Activated CD4-positive, alpha-beta T cell treated with anti-CD3 and anti-CD28 coated beads, Interleukin-10, Interleukin-2, amounts not matched to agents 100 ng/mL and 50 ng/mL, durations not matched to agents 16 hours and 8 hours (primary cell): ENCODE results near the gene CCDC7.
"Not testable (repeated sequence)": the region's sequence is repeated elsewhere in the genome, so short reads cannot be mapped to it uniquely, and the experiment has no call there.

Experiments
- DNase-seq: peaks from one replicate; pipeline ENCODE4 v3.0.0-alpha.2; 2020

CCDC7 gene

DNA sequence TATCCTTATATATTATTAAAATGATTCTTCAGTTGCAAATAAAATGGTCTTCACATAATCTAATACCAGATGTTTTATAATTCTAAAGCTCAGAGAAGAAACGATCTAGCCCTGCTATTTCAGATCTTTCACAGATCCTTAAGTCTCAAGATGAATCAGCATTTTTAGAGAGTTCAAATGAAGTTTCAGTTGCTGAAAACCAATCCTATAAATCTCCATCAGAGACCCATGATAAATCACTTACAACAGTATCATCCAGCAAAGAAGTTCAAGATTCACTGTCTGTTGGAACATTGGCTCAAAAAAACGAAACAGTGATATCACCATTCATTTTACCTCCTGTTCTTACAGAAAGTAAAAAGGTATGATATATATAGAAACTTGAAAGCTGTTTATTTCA lies 137.0 kb downstream of the CCDC7 start:
- no peak for DNase-seq

DNA sequence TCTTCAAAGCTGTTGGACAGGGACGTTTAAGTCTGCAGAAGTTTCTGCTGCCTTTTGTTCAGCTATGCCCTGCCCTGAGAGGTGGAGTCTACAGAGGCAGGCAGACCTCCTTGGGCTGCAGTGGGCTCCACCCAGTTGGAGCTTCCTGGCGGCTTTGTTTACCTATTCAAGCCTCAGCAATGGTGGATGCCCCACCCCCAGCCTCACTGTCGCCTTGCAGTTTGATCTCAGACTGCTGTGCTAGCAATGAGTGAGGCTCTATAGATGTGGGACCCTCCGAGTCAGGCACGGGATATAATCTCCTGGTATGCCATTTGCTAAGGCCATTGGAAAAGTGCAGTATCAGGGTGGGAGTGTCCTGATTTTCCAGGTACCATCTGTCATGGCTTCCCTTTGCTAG lies 152.1 kb downstream of the CCDC7 start:
- DNase-seq = not testable (repeated sequence)

GRCh38 chr10:32600317-32600716 lies 154.4 kb downstream of the CCDC7 start:
- no peak for DNase-seq

- DNase-seq = not testable (repeated sequence)
Observed at GRCh38 chr10:32601562-32601961, 155.6 kb downstream of the CCDC7 start.

- no peak for DNase-seq
Observed at GRCh38 chr10:32605787-32606186, 159.8 kb downstream of the CCDC7 start.

DNA sequence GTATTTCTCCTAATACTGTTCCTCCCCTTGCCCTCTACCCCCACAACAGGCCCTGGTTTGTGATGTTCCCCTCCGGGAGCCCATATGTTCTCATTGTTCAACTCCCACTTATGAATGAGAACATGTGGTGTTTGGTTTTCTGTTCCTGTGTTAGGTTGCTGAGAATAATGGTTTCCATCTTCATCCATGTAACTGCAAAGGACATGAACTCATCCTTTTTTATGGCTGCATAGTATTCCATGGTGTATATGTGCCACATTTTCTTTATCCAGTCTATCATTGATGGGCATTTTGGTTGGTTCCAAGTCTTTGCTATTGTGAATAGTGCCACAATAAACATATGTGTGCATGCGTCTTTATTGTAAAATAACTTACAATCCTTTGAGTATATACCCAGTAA lies 164.6 kb downstream of the CCDC7 start:
- not testable (repeated sequence) for DNase-seq

DNA sequence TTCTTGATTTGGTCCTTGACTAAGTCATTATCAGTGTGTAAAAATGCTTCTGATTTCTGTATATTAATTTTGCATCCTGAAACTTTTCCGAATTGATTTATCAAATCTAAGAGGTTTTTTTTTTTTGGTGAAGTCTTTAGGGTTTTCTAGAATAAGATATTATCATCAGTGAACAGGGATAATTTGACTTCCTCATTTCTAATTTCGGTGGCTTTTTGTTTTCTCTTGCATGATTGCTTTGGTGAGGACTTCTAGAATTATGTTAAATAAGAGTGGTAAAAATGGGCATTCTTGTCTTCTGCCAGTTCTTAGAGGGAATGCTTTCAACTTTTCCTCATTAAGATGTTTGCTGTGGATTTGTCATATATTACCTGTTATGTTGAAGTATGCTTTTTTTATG lies 170.5 kb downstream of the CCDC7 start:
- DNase-seq = no peak

DNA sequence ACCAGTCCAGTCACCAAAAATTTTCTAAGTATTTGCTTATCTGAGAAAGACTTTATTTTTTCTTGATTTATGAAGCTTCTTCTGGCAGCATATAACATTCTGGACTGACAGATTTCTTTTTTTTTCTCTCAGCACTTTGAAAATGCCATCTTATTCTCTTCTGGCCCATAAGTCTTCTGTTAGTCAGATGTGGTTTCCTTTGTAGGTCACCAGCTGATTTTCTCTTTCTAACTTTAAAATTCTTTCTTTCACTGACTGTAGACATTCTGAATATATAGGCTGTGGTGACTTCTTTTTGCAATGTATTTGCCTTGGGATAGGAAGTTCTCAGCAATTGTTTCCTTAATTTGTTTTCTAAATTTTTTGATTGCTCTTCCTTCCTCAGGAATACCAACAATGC lies 172.5 kb downstream of the CCDC7 start:
- DNase-seq = no peak

- DNase-seq = no peak
Observed at GRCh38 chr10:32621969-32622368, 176.0 kb downstream of the CCDC7 start.

- no peak for DNase-seq
Observed at GRCh38 chr10:32622409-32622808, 176.5 kb downstream of the CCDC7 start.

GRCh38 chr10:32627183-32627582 lies 181.2 kb downstream of the CCDC7 start:
- DNase-seq = no peak

DNA sequence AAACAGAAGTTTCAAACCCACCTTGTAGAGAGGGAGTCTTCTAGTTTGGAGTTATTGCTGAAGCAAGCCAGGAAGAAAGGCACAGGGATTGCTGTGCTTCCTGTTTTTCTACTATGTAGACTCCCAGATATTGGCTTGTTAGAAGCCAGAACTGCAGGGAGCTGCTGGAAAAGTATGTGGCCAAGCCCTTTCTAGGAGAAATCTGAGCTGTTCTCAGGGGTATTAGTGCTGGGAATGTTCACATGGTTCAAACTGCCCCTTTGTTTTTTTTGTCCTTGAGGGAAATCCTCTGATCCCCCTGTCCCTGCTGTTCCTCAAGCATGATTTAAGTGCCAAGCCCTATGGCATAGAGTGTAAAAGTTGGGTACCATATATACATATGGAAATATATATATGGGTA lies 184.0 kb downstream of the CCDC7 start:
- no peak for DNase-seq

- no peak for DNase-seq
Observed at GRCh38 chr10:32646535-32646934, 200.6 kb downstream of the CCDC7 start.

DNA sequence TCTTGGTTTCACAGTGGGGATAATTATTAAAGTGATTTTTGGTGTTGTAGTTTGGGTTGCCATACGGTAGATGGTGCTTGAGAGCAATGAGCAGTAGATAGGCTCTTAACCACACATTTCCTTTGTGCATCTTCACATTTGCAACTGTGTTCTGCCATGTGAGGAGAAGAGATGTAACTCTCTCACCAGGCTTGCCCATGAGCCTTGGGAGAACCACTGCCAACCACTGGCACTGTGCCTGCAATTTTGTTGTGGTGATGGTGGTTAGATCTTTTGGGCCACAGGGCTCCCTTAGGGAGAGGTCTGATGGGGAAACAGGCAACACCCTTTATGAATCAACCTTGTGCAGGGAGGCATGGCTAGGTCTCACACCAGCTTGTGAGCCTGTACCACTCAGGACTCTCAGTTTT lies 204.3 kb downstream of the CCDC7 start:
- DNase-seq = peak; percentile 1

DNA sequence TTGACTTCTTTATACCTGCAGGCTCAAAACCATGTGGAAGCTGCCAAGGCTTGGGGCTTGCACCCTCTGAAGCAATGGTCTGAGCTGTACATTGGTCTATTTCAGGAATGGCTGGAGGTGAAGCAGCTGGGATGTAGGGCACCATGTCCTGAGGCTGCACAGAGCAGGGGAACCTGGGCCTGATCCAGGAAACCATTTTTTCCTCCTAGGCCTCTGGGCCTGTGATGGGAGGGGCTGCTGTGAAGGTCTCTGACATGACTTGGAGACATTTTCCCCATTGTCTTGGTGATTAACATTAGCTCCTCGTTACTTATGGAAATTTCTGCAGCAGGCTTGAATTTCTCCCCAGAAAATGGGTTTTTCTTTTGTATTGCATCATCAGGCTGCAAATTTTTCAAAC lies 211.5 kb downstream of the CCDC7 start:
- DNase-seq = not testable (repeated sequence)

DNA sequence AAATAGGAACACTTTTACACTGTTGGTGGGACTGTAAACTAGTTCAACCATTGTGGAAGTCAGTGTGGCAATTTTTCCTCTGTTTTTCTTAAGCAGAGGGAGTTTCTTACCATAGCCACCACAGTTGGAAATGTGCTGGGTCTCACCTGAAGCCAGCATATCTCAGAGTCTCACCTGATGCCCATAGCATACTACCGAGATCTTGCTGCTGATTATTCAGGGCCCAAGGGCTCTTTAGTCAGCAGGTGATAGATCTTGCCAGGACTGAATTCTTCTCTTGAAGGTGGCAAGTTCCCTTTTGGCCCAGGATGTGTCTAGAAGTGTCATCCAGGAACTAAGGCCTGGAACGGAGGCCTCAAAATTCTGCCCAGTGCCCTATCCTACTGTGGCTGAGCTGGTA lies 215.4 kb downstream of the CCDC7 start:
- no peak for DNase-seq

DNA sequence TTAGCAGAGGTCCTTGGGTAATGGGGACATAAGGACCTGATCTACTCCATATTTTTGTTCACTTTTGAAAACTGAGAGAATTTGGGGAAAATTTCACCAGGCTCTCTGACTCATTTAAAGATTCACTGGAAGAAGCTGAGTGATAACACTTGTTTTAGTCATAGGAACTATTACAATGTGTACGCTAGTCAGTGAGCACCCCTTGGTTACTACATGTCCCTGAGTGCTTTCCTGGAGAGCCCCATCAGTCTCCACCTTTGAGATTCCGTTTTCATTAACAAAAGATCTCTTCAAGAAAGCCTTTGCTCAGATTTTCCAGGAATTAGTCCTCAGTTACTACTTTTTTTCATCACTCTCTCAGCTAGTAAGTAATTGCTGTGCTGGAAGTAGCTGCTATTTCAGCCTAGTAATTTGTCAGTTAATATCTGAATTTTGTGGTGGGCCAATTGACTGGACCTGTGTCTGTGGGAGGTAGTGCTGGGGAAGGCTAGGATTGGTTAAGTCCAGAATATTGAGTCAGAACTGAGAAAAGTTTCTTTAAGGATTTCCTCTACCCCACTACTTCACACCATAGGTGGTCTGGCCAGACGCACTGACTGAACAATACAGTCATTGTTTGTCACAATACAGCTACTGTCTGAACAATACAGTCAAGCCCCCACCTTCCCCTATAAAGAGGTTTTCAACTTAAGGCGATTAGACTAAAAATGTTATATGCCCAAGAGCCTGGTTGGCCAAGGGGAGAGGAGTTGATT lies 235.0 kb downstream of the CCDC7 start:
- peak; percentile 20 for DNase-seq

DNA sequence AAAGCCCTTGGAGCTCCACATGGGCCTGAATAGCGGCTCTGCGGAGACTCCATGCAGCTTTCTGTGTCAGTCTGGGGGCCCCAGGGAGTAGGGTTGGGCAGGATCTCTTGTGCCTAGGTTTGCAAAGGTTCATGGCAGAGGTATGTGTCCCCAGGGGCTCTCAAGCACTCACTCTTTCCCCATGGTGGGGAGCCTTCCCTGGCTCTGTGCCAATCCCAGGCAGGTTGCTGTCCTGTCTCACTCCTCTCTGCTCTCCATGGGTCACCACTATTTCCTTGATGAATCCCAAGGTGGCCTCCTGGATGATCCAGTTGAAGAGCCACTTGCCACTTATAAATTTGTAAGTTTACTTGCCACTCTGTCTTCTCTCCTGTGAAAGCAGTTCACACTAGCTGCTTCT lies 238.4 kb downstream of the CCDC7 start:
- DNase-seq = no peak

DNA sequence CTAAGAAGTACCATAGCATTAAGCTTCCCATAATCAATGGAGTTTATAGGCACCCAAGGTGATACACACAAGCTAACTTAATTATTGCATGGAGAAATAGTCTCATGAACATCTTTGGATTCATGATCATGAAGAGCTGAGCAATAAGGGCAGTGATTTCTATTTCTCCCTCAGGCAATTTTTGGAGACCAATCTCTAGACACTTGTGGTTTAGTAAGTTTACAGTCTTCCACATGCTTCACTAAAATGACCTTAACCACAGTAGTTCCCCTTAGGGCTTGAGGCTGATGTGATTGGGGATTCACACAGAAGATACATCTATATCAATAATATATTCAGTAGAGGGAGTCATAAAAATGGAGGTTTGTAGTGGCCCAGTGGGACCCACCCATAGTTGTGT lies 241.2 kb downstream of the CCDC7 start:
- DNase-seq = no peak

GRCh38 chr10:32687546-32687945 lies 241.6 kb downstream of the CCDC7 start:
- DNase-seq = no peak

DNA sequence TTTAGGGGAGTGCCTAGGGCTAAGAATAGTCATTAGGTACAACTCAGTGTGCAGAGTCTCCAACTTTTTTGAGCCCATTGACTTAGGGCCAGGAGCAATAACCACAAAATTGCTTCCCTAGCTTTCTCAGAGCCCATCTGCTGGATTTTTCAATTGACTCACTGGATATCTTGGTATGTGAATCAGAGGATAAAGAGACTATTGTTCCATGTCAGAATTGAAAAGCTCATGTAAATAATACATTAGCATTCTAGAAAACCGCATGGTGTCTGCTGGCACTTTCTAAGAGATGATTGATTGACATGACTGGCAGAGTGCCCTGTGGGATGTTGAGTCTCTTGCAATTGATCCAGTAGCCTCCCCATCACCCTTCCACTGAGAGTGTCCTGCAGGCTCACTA lies 246.2 kb downstream of the CCDC7 start:
- DNase-seq = no peak

GRCh38 chr10:32693441-32693979 lies 247.6 kb downstream of the CCDC7 start:
- DNase-seq = no peak

- DNase-seq = not testable (repeated sequence)
Observed at GRCh38 chr10:32699683-32700082, 253.7 kb downstream of the CCDC7 start.

GRCh38 chr10:32713560-32713959 lies 267.6 kb downstream of the CCDC7 start:
- no peak for DNase-seq

DNA sequence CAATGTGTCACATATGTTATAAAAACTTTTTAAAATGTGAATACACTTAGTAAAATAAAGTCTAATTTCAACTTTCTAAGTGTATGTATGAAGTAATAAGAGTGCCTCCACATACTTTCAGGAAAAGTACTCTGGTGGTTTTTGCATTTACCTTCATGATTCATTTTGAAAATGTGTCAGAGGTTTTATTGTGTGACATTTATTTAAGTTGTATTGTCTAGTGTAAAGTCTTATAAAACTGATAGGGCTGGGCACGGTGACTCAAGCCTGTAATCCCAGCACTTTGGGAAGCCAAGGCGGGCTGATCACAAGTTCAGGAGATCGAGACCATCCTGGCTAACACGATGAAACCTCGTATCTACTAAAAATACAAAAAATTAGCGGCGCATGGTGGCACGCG lies 285.6 kb downstream of the CCDC7 start:
- no peak for DNase-seq
